ENCODE data around the gene EGR1.

- TF ChIP-seq, protein P1, sequence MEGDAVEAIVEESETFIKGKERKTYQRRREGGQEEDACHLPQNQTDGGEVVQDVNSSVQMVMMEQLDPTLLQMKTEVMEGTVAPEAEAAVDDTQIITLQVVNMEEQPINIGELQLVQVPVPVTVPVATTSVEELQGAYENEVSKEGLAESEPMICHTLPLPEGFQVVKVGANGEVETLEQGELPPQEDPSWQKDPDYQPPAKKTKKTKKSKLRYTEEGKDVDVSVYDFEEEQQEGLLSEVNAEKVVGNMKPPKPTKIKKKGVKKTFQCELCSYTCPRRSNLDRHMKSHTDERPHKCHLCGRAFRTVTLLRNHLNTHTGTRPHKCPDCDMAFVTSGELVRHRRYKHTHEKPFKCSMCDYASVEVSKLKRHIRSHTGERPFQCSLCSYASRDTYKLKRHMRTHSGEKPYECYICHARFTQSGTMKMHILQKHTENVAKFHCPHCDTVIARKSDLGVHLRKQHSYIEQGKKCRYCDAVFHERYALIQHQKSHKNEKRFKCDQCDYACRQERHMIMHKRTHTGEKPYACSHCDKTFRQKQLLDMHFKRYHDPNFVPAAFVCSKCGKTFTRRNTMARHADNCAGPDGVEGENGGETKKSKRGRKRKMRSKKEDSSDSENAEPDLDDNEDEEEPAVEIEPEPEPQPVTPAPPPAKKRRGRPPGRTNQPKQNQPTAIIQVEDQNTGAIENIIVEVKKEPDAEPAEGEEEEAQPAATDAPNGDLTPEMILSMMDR (IDR thresholded peaks at IDR 0.05; ENCODE audit: low read depth, low read length, missing input control): no peak
- TF ChIP-seq TAF1 (conservative IDR thresholded peaks at IDR 0.05) (no peak), GABPA (IDR thresholded peaks at IDR 0.05 in 1 of 2, conservative IDR thresholded peaks at IDR 0.05 in 1 of 2) (no peak), JUND (IDR thresholded peaks at IDR 0.05) (no peak), RAD21 (IDR thresholded peaks at IDR 0.05) (no peak), EGR1 (IDR thresholded peaks at IDR 0.05; ENCODE audit: low read depth in 2 of 2) (no peak), FOXA1 (IDR thresholded peaks at IDR 0.05) (no peak), SP1 (IDR thresholded peaks at IDR 0.05) (no peak), YY1 (IDR thresholded peaks at IDR 0.05) (no peak), RXRA (IDR thresholded peaks at IDR 0.05) (no peak), ATF3 (IDR thresholded peaks at IDR 0.05) (no peak)
- TF ChIP-seq, protein P2, sequence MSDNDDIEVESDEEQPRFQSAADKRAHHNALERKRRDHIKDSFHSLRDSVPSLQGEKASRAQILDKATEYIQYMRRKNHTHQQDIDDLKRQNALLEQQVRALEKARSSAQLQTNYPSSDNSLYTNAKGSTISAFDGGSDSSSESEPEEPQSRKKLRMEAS (IDR thresholded peaks at IDR 0.05): no peak
- TF ChIP-seq, protein P3, sequence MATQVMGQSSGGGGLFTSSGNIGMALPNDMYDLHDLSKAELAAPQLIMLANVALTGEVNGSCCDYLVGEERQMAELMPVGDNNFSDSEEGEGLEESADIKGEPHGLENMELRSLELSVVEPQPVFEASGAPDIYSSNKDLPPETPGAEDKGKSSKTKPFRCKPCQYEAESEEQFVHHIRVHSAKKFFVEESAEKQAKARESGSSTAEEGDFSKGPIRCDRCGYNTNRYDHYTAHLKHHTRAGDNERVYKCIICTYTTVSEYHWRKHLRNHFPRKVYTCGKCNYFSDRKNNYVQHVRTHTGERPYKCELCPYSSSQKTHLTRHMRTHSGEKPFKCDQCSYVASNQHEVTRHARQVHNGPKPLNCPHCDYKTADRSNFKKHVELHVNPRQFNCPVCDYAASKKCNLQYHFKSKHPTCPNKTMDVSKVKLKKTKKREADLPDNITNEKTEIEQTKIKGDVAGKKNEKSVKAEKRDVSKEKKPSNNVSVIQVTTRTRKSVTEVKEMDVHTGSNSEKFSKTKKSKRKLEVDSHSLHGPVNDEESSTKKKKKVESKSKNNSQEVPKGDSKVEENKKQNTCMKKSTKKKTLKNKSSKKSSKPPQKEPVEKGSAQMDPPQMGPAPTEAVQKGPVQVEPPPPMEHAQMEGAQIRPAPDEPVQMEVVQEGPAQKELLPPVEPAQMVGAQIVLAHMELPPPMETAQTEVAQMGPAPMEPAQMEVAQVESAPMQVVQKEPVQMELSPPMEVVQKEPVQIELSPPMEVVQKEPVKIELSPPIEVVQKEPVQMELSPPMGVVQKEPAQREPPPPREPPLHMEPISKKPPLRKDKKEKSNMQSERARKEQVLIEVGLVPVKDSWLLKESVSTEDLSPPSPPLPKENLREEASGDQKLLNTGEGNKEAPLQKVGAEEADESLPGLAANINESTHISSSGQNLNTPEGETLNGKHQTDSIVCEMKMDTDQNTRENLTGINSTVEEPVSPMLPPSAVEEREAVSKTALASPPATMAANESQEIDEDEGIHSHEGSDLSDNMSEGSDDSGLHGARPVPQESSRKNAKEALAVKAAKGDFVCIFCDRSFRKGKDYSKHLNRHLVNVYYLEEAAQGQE (IDR thresholded peaks at IDR 0.05): no peak
- TF ChIP-seq, protein P4, sequence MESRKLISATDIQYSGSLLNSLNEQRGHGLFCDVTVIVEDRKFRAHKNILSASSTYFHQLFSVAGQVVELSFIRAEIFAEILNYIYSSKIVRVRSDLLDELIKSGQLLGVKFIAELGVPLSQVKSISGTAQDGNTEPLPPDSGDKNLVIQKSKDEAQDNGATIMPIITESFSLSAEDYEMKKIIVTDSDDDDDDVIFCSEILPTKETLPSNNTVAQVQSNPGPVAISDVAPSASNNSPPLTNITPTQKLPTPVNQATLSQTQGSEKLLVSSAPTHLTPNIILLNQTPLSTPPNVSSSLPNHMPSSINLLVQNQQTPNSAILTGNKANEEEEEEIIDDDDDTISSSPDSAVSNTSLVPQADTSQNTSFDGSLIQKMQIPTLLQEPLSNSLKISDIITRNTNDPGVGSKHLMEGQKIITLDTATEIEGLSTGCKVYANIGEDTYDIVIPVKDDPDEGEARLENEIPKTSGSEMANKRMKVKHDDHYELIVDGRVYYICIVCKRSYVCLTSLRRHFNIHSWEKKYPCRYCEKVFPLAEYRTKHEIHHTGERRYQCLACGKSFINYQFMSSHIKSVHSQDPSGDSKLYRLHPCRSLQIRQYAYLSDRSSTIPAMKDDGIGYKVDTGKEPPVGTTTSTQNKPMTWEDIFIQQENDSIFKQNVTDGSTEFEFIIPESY (IDR thresholded peaks at IDR 0.05): no peak
These were observed 3.8 kb downstream of the EGR1 start for GRCh38 chr5:138468966-138469539.
